Measurements from ENCODE around the gene SAP25. TPM values are rescaled to one million over a fixed set of nuclear protein-coding genes. Genes with fewer than 3 reads are reported as not detected.
"Not testable (repeated sequence)": the region's sequence is repeated elsewhere in the genome, so short reads cannot be mapped to it uniquely, and the experiment has no call there.

Gene SAP25
- total RNA-seq, 1 experiment from 2014 or later: not detected

- H3K27ac ChIP-seq: peak overlapping the region; percentile 25
- H3K9me3 ChIP-seq (replicated peaks): no peaks in the 10 kb centered on the region
- H3K27me3 ChIP-seq (replicated peaks): no peaks in the 10 kb centered on the region
- no peak for DNase-seq (ENCODE audit: low read depth in 1 of 2, low spot score in 2 of 2)
- H3K36me3 ChIP-seq: peaks cover 30% of the 10 kb centered on the region
- H3K4me3 ChIP-seq: no peak overlapping the region
- peaks cover 48% of the 10 kb centered on the region for H3K4me1 ChIP-seq (replicated peaks)
Observed at GRCh38 chr7:100547872-100548271, 25.8 kb downstream of the SAP25 start.

DNA sequence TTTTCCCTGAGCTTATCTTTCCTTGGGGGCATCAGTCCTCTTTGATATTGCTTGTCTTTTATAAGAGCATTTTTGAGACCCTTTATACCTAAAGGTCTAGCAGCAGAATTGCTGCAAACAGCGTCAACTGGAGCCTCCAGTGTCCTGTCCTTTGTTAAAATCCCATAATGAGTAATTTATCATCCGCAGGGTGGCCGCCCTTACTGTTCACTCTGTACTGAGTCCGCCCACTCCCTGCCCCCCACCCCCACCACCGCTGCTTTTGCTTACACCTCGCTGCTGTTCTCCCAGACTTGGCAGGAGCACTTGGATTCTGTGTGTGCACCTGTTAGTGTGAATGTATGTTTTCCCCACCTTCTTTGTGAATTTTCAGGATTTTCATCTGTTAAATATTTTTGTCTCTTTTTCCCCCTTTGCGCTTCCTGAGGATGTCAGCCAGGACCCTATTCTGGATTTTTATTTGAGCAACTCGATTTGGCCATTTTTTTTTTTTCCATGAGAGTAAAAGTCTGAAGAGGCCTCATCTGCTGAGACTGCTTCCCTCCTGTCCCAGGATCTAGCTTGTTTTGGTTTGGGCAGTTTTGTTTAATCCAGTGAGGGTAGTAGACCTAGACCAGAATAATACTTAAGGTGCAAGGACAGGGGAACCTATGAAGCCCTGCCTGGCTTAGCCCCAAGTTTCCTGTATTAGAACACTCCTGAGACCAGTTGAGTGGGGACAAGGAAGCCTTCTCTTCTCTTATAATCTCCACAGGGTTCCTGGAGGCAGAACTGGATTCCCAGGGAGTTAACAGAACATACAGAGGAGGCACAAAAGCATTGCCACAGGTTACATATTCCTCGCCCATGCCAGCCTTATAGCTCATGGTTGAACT lies 26.5 kb downstream of the SAP25 start:
- H3K36me3 ChIP-seq: peaks cover 23% of the 10 kb centered on the region
- H3K4me3 ChIP-seq: no peak overlapping the region
- no peaks in the 10 kb centered on the region for H3K27me3 ChIP-seq (replicated peaks)
- peaks cover 48% of the 10 kb centered on the region for H3K4me1 ChIP-seq (replicated peaks)
- DNase-seq (ENCODE audit: low read depth in 1 of 2, low spot score in 2 of 2): no peak
- H3K9me3 ChIP-seq (replicated peaks): no peaks in the 10 kb centered on the region
- peak overlapping the region; percentile 72 for H3K27ac ChIP-seq

DNA sequence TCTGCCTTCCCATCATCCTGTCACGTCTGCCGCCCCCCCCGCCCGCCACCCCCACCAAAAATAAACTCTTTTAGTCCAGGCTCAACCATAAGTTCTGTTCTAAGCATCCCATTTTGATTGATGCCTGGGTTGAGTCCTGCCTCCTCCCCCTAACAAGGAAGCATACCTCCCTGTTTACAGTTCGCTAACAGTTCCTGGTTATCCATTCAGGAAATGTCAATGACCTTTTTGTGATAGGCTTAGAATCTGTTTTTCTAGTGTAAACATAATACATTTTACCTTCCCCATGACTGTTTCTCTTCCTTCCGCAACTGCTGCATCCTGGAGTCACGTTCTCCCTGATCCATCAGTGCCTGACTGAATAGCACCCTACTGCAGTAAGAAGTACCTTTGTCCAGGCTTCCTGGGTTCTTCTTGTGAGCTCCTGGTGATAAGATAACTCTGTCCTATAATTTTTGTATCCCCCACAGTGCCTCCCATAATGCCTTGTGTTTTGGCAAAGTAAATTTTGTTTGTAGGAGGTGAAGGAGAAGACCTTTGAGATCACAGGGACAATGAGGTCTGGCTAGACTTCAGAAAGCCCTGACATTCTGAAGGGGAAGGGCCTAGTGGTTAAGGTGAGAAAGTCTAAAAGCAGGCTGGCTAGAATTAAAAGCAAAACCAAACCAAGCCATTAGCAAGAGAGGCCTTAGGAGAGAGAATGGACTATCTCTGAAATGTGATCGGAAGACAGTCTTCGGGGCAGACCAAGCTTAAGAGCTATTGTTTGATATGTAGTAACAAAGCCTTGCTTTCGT lies 27.4 kb downstream of the SAP25 start:
- no peak overlapping the region for H3K4me3 ChIP-seq
- no peak for DNase-seq (ENCODE audit: low read depth in 1 of 2, low spot score in 2 of 2)
- peaks cover 19% of the 10 kb centered on the region for H3K36me3 ChIP-seq
- H3K27ac ChIP-seq: peak overlapping the region; percentile 72
- H3K27me3 ChIP-seq (replicated peaks): no peaks in the 10 kb centered on the region
- H3K9me3 ChIP-seq (replicated peaks): no peaks in the 10 kb centered on the region
- H3K4me1 ChIP-seq (replicated peaks): peaks cover 48% of the 10 kb centered on the region

- H3K27me3 ChIP-seq (replicated peaks): no peaks in the 10 kb centered on the region
- peak overlapping the region; percentile 72 for H3K27ac ChIP-seq
- peaks cover 18% of the 10 kb centered on the region for H3K36me3 ChIP-seq
- no peaks in the 10 kb centered on the region for H3K9me3 ChIP-seq (replicated peaks)
- H3K4me3 ChIP-seq: no peak overlapping the region
- peak; percentile 85 to 86 for DNase-seq (ENCODE audit: low read depth in 1 of 2, low spot score in 2 of 2)
- peaks cover 48% of the 10 kb centered on the region for H3K4me1 ChIP-seq (replicated peaks)
Observed at GRCh38 chr7:100545360-100546128, 28.2 kb downstream of the SAP25 start.

GRCh38 chr7:100544967-100545359 lies 28.7 kb downstream of the SAP25 start:
- peaks cover 15% of the 10 kb centered on the region for H3K36me3 ChIP-seq
- H3K4me1 ChIP-seq (replicated peaks): peaks cover 48% of the 10 kb centered on the region
- H3K27me3 ChIP-seq (replicated peaks): no peaks in the 10 kb centered on the region
- no peaks in the 10 kb centered on the region for H3K9me3 ChIP-seq (replicated peaks)
- DNase-seq (ENCODE audit: low read depth in 1 of 2, low spot score in 2 of 2): no peak
- no peak overlapping the region for H3K4me3 ChIP-seq
- peak overlapping the region; percentile 72 for H3K27ac ChIP-seq

DNA sequence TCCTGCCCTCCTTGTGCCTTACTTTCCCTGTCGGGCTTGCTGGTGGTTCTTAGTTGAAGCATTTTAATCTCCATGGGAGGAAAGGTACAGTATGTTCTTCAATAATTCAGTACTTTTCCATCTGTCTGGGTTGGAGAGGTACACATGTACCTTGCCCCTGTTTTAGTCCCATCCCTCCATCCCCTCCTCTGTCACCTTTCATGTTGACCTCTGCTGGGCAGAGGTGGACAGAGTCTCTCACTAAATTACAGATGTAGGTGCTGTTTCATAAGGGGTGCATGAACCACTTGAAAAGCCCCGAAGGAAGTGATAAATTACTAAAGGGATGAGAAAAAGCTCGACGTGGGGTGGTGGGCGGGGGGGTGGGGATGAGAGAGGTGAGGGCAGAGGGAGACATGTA lies 29.3 kb downstream of the SAP25 start:
- H3K4me1 ChIP-seq (replicated peaks): peaks cover 48% of the 10 kb centered on the region

GRCh38 chr7:100543586-100543985 lies 30.1 kb downstream of the SAP25 start:
- no peaks in the 10 kb centered on the region for H3K27me3 ChIP-seq (replicated peaks)
- H3K9me3 ChIP-seq (replicated peaks): no peaks in the 10 kb centered on the region
- DNase-seq (ENCODE audit: low read depth in 1 of 2, low spot score in 2 of 2): no peak
- peaks cover 4% of the 10 kb centered on the region; the same call in 1 of the 2 replicates for H3K36me3 ChIP-seq
- peaks cover 47% of the 10 kb centered on the region for H3K4me1 ChIP-seq (replicated peaks)
- no peak overlapping the region for H3K4me3 ChIP-seq
- H3K27ac ChIP-seq: no peak overlapping the region

More for the DNA sequence above, 29.3 kb downstream of the SAP25 start:
- Histone ChIP-seq H3K36me3 (peaks cover 9% of the 10 kb centered on the region), H3K27me3 (replicated peaks) (no peaks in the 10 kb centered on the region), H3K9me3 (replicated peaks) (no peaks in the 10 kb centered on the region), H3K27ac (no peak overlapping the region), H3K4me3 (no peak overlapping the region)
- DNase-seq (ENCODE audit: low read depth in 1 of 2, low spot score in 2 of 2): no peak

GRCh38 chr7:100541309-100541708 lies 32.4 kb downstream of the SAP25 start:
- not testable (repeated sequence) for H3K36me3 ChIP-seq; H3K9me3 ChIP-seq (replicated peaks); H3K27ac ChIP-seq; H3K4me3 ChIP-seq; DNase-seq (ENCODE audit: low read depth in 1 of 2, low spot score in 2 of 2); H3K27me3 ChIP-seq (replicated peaks)
- H3K4me1 ChIP-seq (replicated peaks): peaks cover 36% of the 10 kb centered on the region

GRCh38 chr7:100540073-100540723 lies 33.5 kb downstream of the SAP25 start:
- peaks cover 25% of the 10 kb centered on the region for H3K4me1 ChIP-seq (replicated peaks)
- H3K27me3 ChIP-seq (replicated peaks): no peaks in the 10 kb centered on the region
- peak overlapping the region; percentile 64 for H3K4me3 ChIP-seq
- no peaks in the 10 kb centered on the region for H3K36me3 ChIP-seq
- no peak overlapping the region for H3K27ac ChIP-seq
- no peaks in the 10 kb centered on the region for H3K9me3 ChIP-seq (replicated peaks)
- no peak for DNase-seq (ENCODE audit: low read depth in 1 of 2, low spot score in 2 of 2)

DNA sequence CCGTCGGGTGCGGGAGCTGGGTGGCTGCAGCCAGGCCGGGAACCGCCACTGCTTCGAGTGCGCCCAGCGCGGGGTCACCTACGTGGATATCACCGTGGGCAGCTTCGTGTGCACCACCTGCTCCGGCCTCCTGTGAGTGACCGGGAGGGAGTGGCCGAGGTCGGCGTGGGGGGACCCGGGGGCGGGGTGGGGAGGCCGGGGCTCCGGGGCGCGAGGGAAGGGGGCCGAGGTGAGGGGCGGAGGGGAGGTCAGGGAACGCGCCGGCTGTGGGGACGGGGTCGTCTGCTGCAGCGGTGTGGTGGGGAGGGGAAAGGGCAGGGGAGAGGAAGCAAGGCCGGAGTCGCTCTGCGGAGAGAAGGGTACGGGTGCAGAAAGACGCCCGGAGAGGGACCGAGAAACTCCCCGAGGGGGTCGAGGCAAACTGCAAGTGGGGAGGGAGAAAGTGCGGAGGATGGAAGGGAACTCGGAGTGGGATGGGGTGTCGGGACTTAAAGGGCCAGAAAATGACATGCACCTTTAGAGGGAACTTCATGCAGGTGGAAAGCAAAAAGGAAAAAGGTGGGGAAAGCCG lies 34.2 kb downstream of the SAP25 start:
- H3K27ac ChIP-seq: no peak overlapping the region
- no peaks in the 10 kb centered on the region for H3K27me3 ChIP-seq (replicated peaks)
- H3K4me1 ChIP-seq (replicated peaks): peaks cover 19% of the 10 kb centered on the region; the same call in 1 of the 2 replicates
- peak overlapping the region; percentile 64 for H3K4me3 ChIP-seq
- no peaks in the 10 kb centered on the region for H3K9me3 ChIP-seq (replicated peaks)
- DNase-seq (ENCODE audit: low read depth in 1 of 2, low spot score in 2 of 2): no peak
- no peaks in the 10 kb centered on the region for H3K36me3 ChIP-seq

DNA sequence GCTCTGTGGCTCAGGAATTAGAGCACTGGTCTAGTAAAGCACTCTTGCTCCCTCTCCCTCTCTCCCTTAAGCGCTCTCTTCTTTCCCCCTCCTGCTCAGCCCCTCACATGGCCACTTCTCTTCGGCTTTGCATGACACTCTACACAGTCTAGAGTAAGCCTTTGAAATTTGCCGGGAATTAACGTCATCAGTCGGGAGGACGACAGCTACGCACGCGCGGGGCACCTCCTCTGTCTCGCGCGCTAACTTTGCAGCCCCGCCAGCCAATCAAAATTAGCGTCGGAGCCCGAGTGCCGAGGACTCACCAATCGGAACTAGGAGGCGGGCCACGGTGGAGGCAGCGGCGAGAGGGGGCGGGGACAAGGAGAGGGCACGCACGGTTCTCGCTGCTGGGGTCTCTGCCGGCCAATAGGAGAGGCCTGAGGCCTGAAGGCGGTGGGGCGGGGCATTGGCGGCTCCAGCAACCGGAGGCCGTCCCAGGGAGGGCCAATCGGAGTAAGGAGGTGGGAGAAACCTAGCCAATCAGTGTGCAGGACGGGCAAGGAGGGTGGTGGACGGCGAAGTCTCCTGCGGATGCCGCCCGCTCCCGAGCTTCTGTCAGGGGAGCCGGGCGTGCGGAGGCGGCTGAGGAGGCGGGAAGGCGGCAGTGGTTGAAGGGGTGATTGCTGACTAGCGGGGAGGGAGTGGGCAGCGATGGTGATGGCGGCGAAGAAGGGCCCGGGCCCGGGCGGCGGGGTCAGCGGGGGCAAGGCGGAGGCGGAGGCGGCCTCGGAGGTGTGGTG lies 34.9 kb downstream of the SAP25 start, which contains the start of gene AGFG2:
TSS of gene AGFG2 (plus strand) at position 550 of the 782 bp plus-strand sequence. CDS start at position 694, 144 bp downstream.
- Histone ChIP-seq H3K4me1 (replicated peaks) (peaks cover 14% of the 10 kb centered on the region; the same call in 1 of the 2 replicates), H3K27me3 (replicated peaks) (no peaks in the 10 kb centered on the region), H3K36me3 (no peaks in the 10 kb centered on the region), H3K4me3 (peak within 1 kb of the TSS; percentile 64), H3K27ac (peak within 1 kb of the TSS; percentile 23), H3K9me3 (replicated peaks) (no peaks in the 10 kb centered on the region)
- DNase-seq (ENCODE audit: low read depth in 1 of 2, low spot score in 2 of 2): peak; percentile 100

- no peak for DNase-seq (ENCODE audit: low read depth in 1 of 2, low spot score in 2 of 2)
- no peaks in the 10 kb centered on the region for H3K9me3 ChIP-seq (replicated peaks)
- peak overlapping the region; percentile 28 for H3K4me3 ChIP-seq
- H3K27me3 ChIP-seq (replicated peaks): no peaks in the 10 kb centered on the region
- peaks cover 10% of the 10 kb centered on the region; the same call in 1 of the 2 replicates for H3K4me1 ChIP-seq (replicated peaks)
- H3K36me3 ChIP-seq: no peaks in the 10 kb centered on the region
- peak overlapping the region; percentile 23 for H3K27ac ChIP-seq
Observed at GRCh38 chr7:100538348-100538653, 35.4 kb downstream of the SAP25 start.

Data from SJSA1 (cell line).